Measurements from ENCODE around the gene GNPTG.

Gene GNPTG

GRCh38 chr16:1375298-1375640 is 23.5 kb downstream of the GNPTG start:
- no peak for DNase-seq

GRCh38 chr16:1375741-1376410 is 24.1 kb downstream of the GNPTG start:
- no peak for DNase-seq

GRCh38 chr16:1377406-1378010 is 25.8 kb downstream of the GNPTG start:
- no peak for DNase-seq

GRCh38 chr16:1378087-1378803 is 26.5 kb downstream of the GNPTG start:
- no peak for DNase-seq

GRCh38 chr16:1378804-1379303 is 27.1 kb downstream of the GNPTG start:
- DNase-seq = peak; percentile 77

GRCh38 chr16:1379304-1380076 is 27.8 kb downstream of the GNPTG start:
- peak; percentile 58 for DNase-seq

GRCh38 chr16:1380195-1380594 is 28.5 kb downstream of the GNPTG start:
- DNase-seq = no peak

- DNase-seq = no peak
These were observed 30.1 kb downstream of the GNPTG start for GRCh38 chr16:1381612-1382406.

- DNase-seq = no peak
These were observed 31.8 kb downstream of the GNPTG start for GRCh38 chr16:1383556-1383955.

GRCh38 chr16:1385232-1385631 is 33.5 kb downstream of the GNPTG start:
- DNase-seq = no peak

GRCh38 chr16:1387331-1387730 is 35.6 kb downstream of the GNPTG start:
- no peak for DNase-seq

- no peak for DNase-seq
These were observed 38.0 kb downstream of the GNPTG start for GRCh38 chr16:1389762-1390161.

- DNase-seq = no peak
These were observed 38.6 kb downstream of the GNPTG start for GRCh38 chr16:1390239-1390779.

GRCh38 chr16:1392826-1393225 is 41.1 kb downstream of the GNPTG start:
- no peak for DNase-seq

- no peak for DNase-seq
These were observed 42.0 kb downstream of the GNPTG start for GRCh38 chr16:1393613-1394176.

- no peak for DNase-seq
These were observed 42.7 kb downstream of the GNPTG start for GRCh38 chr16:1394367-1394951.

GRCh38 chr16:1395444-1396031 is 43.8 kb downstream of the GNPTG start:
- DNase-seq = no peak

GRCh38 chr16:1397779-1398178 is 46.0 kb downstream of the GNPTG start:
- DNase-seq = no peak

GRCh38 chr16:1398351-1398750 is 46.6 kb downstream of the GNPTG start:
- DNase-seq = no peak

- DNase-seq = no peak
These were observed 47.3 kb downstream of the GNPTG start for GRCh38 chr16:1398826-1399581.
